ENCODE results near the gene DHRS3. TPM values are rescaled to one million over a fixed set of nuclear protein-coding genes. Genes with fewer than 3 reads are reported as not detected.

The DHRS3 gene, protein sequence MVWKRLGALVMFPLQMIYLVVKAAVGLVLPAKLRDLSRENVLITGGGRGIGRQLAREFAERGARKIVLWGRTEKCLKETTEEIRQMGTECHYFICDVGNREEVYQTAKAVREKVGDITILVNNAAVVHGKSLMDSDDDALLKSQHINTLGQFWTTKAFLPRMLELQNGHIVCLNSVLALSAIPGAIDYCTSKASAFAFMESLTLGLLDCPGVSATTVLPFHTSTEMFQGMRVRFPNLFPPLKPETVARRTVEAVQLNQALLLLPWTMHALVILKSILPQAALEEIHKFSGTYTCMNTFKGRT
- total RNA-seq, result 152 and 485 TPM in 2 replicates

DNA sequence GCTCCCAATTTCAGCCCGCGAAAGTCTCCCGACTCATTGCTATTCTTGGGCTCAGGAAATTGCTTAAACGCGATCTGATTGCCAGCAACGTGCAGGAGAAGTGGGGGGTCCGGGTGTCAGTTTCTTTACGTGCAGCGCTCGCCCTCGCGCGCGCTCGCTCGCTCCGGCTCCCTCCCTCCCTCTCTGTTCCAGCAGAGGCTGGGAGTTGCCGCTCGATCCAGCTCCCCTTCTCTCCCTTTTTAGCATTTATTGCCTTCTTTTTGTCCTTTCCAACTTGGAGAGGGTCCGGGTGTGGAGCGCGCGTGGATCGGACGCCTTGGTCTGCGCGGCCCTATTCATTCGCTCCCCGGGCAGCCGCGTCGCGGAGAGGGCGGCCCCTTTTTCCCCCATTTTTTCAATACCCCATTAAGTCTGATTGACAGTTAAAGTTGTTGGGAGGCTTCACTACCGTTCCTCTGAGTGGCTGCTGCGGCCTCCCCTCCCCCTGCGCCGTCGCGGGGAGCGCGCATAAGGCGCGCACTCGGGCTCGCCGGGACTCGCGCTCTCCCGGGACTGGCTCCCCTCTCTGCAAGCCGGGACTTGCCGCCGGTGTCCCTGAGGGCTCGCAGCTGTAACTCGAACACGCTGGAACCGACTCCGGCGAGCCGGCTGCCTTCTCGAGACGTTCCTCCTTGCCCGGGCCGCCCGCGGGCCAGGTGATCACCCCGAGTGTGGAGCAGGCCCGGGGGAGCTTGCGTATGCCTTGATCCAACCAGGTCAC lies at the start of gene DHRS3:
TSS of gene DHRS3 (minus strand) at position 310 of the 760 bp plus-strand sequence. CDS start 862 bp downstream, outside the sequence.

DNA sequence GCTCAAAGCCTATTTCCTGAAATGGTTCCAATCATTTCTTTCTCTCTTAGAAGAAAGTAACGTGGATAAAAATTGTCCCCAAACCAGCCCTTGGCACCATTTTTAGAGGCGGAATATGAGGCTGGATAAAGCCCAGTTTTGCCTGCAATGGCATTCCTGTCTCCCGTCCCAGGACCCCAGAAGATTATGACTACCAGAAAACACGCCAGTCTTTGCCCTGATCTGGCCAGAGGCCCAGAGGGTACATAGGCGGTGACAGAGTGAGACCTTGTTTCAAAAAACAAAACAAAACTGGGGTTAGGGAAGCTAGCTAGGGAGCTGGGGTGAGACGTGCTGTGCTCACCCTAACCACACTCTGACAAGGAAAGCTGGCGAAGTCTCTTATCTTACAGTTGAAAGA lies 25.8 kb upstream of the DHRS3 start, which contains the start of gene AADACL4:
TSS of gene AADACL4 (plus strand) at position 301 of the 400 bp plus-strand sequence. CDS start 462 bp downstream, outside the sequence.

Other genes with a start within 250 kb of the DHRS3 start
- gene AADACL4, start 25.9 kb upstream of the DHRS3 start, total RNA-seq, result 0.09 TPM in 1 of 2 replicates, not detected in the other
- not detected in 2 replicates for gene AADACL3, start 97.9 kb upstream of the DHRS3 start, total RNA-seq
- gene CFAP107, start 128.0 kb upstream of the DHRS3 start, total RNA-seq, result not detected in 2 replicates
- gene PRAMEF12, start 155.5 kb upstream of the DHRS3 start, total RNA-seq, result not detected in 2 replicates
- gene PRAMEF1, start 173.2 kb upstream of the DHRS3 start, total RNA-seq, result under 0.01 TPM in 1 of 2 replicates, not detected in the other
- not detected in 2 replicates for gene PRAMEF11, start 213.2 kb upstream of the DHRS3 start, total RNA-seq
- gene HNRNPCL1, start 230.5 kb upstream of the DHRS3 start, total RNA-seq, result not detected in 2 replicates
- gene PRAMEF2, start 238.9 kb upstream of the DHRS3 start, total RNA-seq, result not detected in 2 replicates

Data from bronchial smooth muscle cell (primary cell).